PC-9 (cell line): ENCODE data around the gene ACER3.

Experiments used
- CTCF ChIP-seq: fragments of 200-600 bp; sonication (generic); conservative IDR thresholded peaks from 2 replicates; pipeline ENCODE4 v1.6.1; 2017; ENCODE audit warnings: mixed run types, antibody characterized with exemption, mild to moderate bottlenecking, moderate library complexity
- EZH2 ChIP-seq: fragments of 200-600 bp; sonication (generic); IDR thresholded peaks from 2 replicates; pipeline ENCODE4 v1.8.0; 2017; ENCODE audit warnings: antibody characterized with exemption, low read depth

- no peak for TF ChIP-seq CTCF
- TF ChIP-seq EZH2: no peak
Observed at GRCh38 chr11:77051511-77051910, 190.8 kb downstream of the ACER3 start.
